H9 (cell line): Measurements from ENCODE around the gene WDR91. TPM values are rescaled to one million over a fixed set of nuclear protein-coding genes. Genes with fewer than 3 reads are reported as not detected.

Source experiments
- DNase-seq: peaks from one replicate; pipeline ENCODE4 v3.0.0-alpha.2; 2017
- H2AFZ ChIP-seq: one replicate; pipeline ENCODE4 v1.6.1; 2013; ENCODE audit warnings: mild to moderate bottlenecking, low read length, control low read depth, moderate library complexity
- H2AK5ac ChIP-seq: 2 replicates; pipeline ENCODE4 v1.6.1; 2013; ENCODE audit warnings: low read length, control low read depth, mixed read lengths; ENCODE audit not compliant: insufficient read length
- H2BK120ac ChIP-seq: one replicate; pipeline ENCODE4 v1.6.1; 2013; ENCODE audit warnings: low read depth, mild to moderate bottlenecking, low read length, control low read depth, inconsistent platforms; ENCODE audit not compliant: poor library complexity, severe bottlenecking
- H2BK12ac ChIP-seq: 2 replicates; pipeline ENCODE4 v1.6.1; 2013; ENCODE audit warnings: low read length, control low read depth, mixed read lengths, low read depth; ENCODE audit not compliant: insufficient read length
- H2BK15ac ChIP-seq: 2 replicates; pipeline ENCODE4 v1.6.1; 2013; ENCODE audit warnings: low read depth, low read length, control low read depth
- H2BK20ac ChIP-seq: one replicate; pipeline ENCODE4 v1.6.1; 2013; ENCODE audit warnings: low read depth, mild to moderate bottlenecking, low read length, control low read depth, inconsistent platforms; ENCODE audit not compliant: poor library complexity, severe bottlenecking
- H2BK5ac ChIP-seq: 2 replicates; pipeline ENCODE4 v1.6.1; 2013; ENCODE audit warnings: low read length, control low read depth, mixed read lengths; ENCODE audit not compliant: insufficient read length
- H3K14ac ChIP-seq: 2 replicates; pipeline ENCODE4 v1.6.1; 2013; ENCODE audit warnings: low read length, control low read depth; ENCODE audit not compliant: insufficient read depth
- H3K18ac ChIP-seq: 2 replicates; pipeline ENCODE4 v1.6.1; 2013; ENCODE audit warnings: low read depth, mild to moderate bottlenecking, mixed read lengths, low read length, control low read depth; ENCODE audit not compliant: insufficient read length
- H3K23ac ChIP-seq: 2 replicates; pipeline ENCODE4 v1.6.1; 2013; ENCODE audit warnings: low read length, control low read depth, mixed read lengths, low read depth; ENCODE audit not compliant: insufficient read length
- H3K23me2 ChIP-seq: 2 replicates; pipeline ENCODE4 v1.6.1; 2013; ENCODE audit warnings: low read depth, mild to moderate bottlenecking, mixed read lengths, low read length, control low read depth; ENCODE audit not compliant: insufficient read length, poor library complexity, severe bottlenecking
- H3K27ac ChIP-seq: 2 replicates; pipeline ENCODE4 v1.5.1; 2013; ENCODE audit warnings: low read length, control low read depth, mixed read lengths, low read depth; ENCODE audit not compliant: insufficient read length
- H3K27me3 ChIP-seq: 2 replicates; pipeline ENCODE4 v1.6.1; 2013; ENCODE audit warnings: low read length, control low read depth, inconsistent platforms; ENCODE audit not compliant: insufficient read depth
- H3K4ac ChIP-seq: 2 replicates; pipeline ENCODE4 v1.6.1; 2013; ENCODE audit warnings: low read depth, mild to moderate bottlenecking, control low read depth, inconsistent platforms, low read length, moderate library complexity
- H3K4me1 ChIP-seq: 2 replicates; pipeline ENCODE4 v1.6.1; 2013; ENCODE audit warnings: low read length, control low read depth, inconsistent platforms; ENCODE audit not compliant: insufficient read depth
- H3K4me2 ChIP-seq: 2 replicates; pipeline ENCODE4 v1.6.1; 2013; ENCODE audit warnings: low read length, control low read depth, mixed read lengths; ENCODE audit not compliant: insufficient read length, insufficient read depth
- H3K56ac ChIP-seq: 2 replicates; pipeline ENCODE4 v1.6.1; 2013; ENCODE audit warnings: low read depth, mild to moderate bottlenecking, mixed read lengths, low read length, control low read depth; ENCODE audit not compliant: insufficient read length
- H3K79me1 ChIP-seq: 2 replicates; pipeline ENCODE4 v1.6.1; 2013; ENCODE audit warnings: low read depth, mild to moderate bottlenecking, moderate library complexity, low read length, control low read depth, inconsistent platforms; ENCODE audit not compliant: insufficient read depth, poor library complexity, severe bottlenecking
- H3K79me2 ChIP-seq: 2 replicates; pipeline ENCODE4 v1.6.1; 2013; ENCODE audit warnings: low read length, control low read depth, inconsistent platforms; ENCODE audit not compliant: insufficient read depth
- H3K9ac ChIP-seq: 2 replicates; pipeline ENCODE4 v1.6.1; 2013; ENCODE audit warnings: low read length, control low read depth, mixed read lengths; ENCODE audit not compliant: insufficient read length; ENCODE audit errors: extremely low read depth
- H3K9me3 ChIP-seq: one replicate; pipeline ENCODE4 v1.6.1; 2013; ENCODE audit warnings: low read depth, low read length, inconsistent platforms; ENCODE audit not compliant: control insufficient read depth
- H3T11ph ChIP-seq: one replicate; pipeline ENCODE4 v1.6.1; 2013; ENCODE audit warnings: mild to moderate bottlenecking, low read length, control low read depth, inconsistent platforms
- H4K20me1 ChIP-seq: one replicate; pipeline ENCODE4 v1.6.1; 2013; ENCODE audit not compliant: control insufficient read depth, insufficient read length, insufficient read depth
- H4K5ac ChIP-seq: 2 replicates; pipeline ENCODE4 v1.6.1; 2013; ENCODE audit warnings: low read depth, mild to moderate bottlenecking, mixed read lengths, low read length, control low read depth; ENCODE audit not compliant: insufficient read length
- H4K8ac ChIP-seq: replicated peaks from 2 replicates; pipeline ENCODE4 v1.6.1; 2013; ENCODE audit warnings: low read length, control low read depth, mixed read lengths, low read depth; ENCODE audit not compliant: insufficient read length
- H4K91ac ChIP-seq: 2 replicates; pipeline ENCODE4 v1.6.1; 2013; ENCODE audit warnings: low read depth, mild to moderate bottlenecking, moderate library complexity, mixed read lengths, low read length, control low read depth; ENCODE audit not compliant: insufficient read length
- H3K27ac Mint-ChIP-seq, 3 experiments: 2 replicates in 2 of 3; 3 replicates in 1 of 3; pipeline ENCODE4 v1.8.0; 2020 to 2021; ENCODE audit warnings: mixed read lengths in 3 of 3, mild to moderate bottlenecking in 1 of 3, moderate library complexity in 1 of 3
- H3K27me3 Mint-ChIP-seq: 2 replicates; pipeline ENCODE4 v1.8.0; 2021; ENCODE audit warnings: low read depth, mild to moderate bottlenecking, moderate library complexity, mixed read lengths
- H3K36me3 Mint-ChIP-seq, 3 experiments: 2 replicates in 2 of 3; 3 replicates in 1 of 3; pipeline ENCODE4 v1.8.0; 2020 to 2021; ENCODE audit warnings: low read depth in 3 of 3, mixed read lengths in 3 of 3; ENCODE audit not compliant: insufficient read depth in 1 of 3
- H3K4me1 Mint-ChIP-seq, 2 experiments: 2 replicates each; pipeline ENCODE4 v1.8.0; 2020; ENCODE audit warnings: mixed read lengths in 2 of 2
- H3K4me3 Mint-ChIP-seq, 2 experiments: 2 replicates in 1 of 2; 3 replicates in 1 of 2; pipeline ENCODE4 v1.8.0; 2020 to 2021; ENCODE audit warnings: mild to moderate bottlenecking in 2 of 2, mixed read lengths in 2 of 2, moderate library complexity in 1 of 2
- H3K9me3 Mint-ChIP-seq, 2 experiments: 2 replicates in 1 of 2; 3 replicates in 1 of 2; pipeline ENCODE4 v1.8.0; 2020; ENCODE audit warnings: mild to moderate bottlenecking in 2 of 2, mixed read lengths in 2 of 2, moderate library complexity in 1 of 2
- WGBS: extraction: QIAGEN DNeasy Blood & Tissue Kit; methylation state at CpG from one replicate; pipeline ENCODE4 v1.1.7; 2013; ENCODE audit warnings: missing lambda C conversion rate, low lambda C conversion rate, mixed read lengths; ENCODE audit not compliant: insufficient read length; ENCODE audit errors: extremely low coverage; 5-methylcytosine and 5-hydroxymethylcytosine counted together
- total RNA-seq: library from RNA; stranded (reverse); gene quantifications from 2 replicates; pipeline ENCODE4 v1.2.1, GENCODE V29; 2021
- TF ChIP-seq, protein P1 (sequence below): fragments of 200-600 bp; sonication (generic); conservative IDR thresholded peaks from 3 replicates; pipeline ENCODE4 v1.8.0; 2021; ENCODE audit warnings: antibody characterized with exemption, mild to moderate bottlenecking

Gene WDR91
- total RNA-seq, 1 experiment from 2014 or later, result 9.4 TPM

DNA sequence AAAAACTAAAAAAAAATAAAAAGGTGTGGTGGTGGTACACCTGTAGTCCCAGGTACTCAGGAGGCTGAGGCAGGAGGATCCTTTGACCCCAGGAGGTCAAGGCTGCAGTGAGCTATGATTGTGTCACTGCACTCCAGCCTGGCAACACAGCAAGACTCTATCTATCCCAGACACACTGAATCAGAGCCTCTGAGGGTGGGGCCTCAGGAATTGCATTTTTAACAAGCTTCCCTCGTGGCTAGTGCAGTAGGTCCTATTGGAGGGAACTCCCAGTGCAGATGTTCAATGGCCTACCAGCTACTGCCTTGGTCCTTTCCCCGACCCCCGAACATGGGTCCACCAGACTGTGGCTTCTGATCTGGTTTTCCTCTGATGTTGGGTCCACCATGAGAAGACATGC, 37.2 kb upstream of the WDR91 start:
- no peak overlapping the region for H2BK15ac ChIP-seq

More for the DNA sequence above, 37.2 kb upstream of the WDR91 start:
- Mint-ChIP-seq H3K27me3 (no peaks in the 10 kb centered on the region), H3K9me3 (peaks cover 0 to 4% of the 10 kb centered on the region in 2 experiments; a peak in 2 of 5 replicates), H3K4me1 (peaks cover 0 to 6% of the 10 kb centered on the region in 2 experiments; a peak in 2 of 4 replicates), H3K4me3 (no peak overlapping the region), H3K27ac (no peak overlapping the region), H3K36me3 (no peaks in the 10 kb centered on the region; a peak in 1 of 7 replicates)
- Histone ChIP-seq H2AFZ (no peak overlapping the region), H4K91ac (no peak overlapping the region), H4K8ac (no peak overlapping the region), H2AK5ac (no peak overlapping the region), H2BK20ac (no peak overlapping the region), H3K18ac (no peak overlapping the region), H3K9ac (no peak overlapping the region), H3K14ac (no peak overlapping the region), H2BK12ac (no peak overlapping the region), H3K4me1 (no peaks in the 10 kb centered on the region), H4K5ac (no peak overlapping the region), H3K79me1 (no peaks in the 10 kb centered on the region), H2BK120ac (no peak overlapping the region), H3K79me2 (no peaks in the 10 kb centered on the region), H3K56ac (no peak overlapping the region), H3K4ac (no peak overlapping the region), H3K9me3 (no peaks in the 10 kb centered on the region), H3K4me2 (no peak overlapping the region), H3K27ac (no peak overlapping the region), H3K27me3 (no peaks in the 10 kb centered on the region), H2BK5ac (no peak overlapping the region), H3T11ph (no peak overlapping the region), H4K20me1 (no peaks in the 10 kb centered on the region), H3K23me2 (no peaks in the 10 kb centered on the region), H3K23ac (no peak overlapping the region)
- TF ChIP-seq, protein P1, sequence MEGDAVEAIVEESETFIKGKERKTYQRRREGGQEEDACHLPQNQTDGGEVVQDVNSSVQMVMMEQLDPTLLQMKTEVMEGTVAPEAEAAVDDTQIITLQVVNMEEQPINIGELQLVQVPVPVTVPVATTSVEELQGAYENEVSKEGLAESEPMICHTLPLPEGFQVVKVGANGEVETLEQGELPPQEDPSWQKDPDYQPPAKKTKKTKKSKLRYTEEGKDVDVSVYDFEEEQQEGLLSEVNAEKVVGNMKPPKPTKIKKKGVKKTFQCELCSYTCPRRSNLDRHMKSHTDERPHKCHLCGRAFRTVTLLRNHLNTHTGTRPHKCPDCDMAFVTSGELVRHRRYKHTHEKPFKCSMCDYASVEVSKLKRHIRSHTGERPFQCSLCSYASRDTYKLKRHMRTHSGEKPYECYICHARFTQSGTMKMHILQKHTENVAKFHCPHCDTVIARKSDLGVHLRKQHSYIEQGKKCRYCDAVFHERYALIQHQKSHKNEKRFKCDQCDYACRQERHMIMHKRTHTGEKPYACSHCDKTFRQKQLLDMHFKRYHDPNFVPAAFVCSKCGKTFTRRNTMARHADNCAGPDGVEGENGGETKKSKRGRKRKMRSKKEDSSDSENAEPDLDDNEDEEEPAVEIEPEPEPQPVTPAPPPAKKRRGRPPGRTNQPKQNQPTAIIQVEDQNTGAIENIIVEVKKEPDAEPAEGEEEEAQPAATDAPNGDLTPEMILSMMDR, result no peak
- DNase-seq, result peak; percentile 8
- no CpG with 5 or more reads among the region's 3 CpGs for WGBS
